ENCODE data around the gene BPIFB6. TPM values are rescaled to one million over a fixed set of nuclear protein-coding genes. Genes with fewer than 3 reads are reported as not detected.

Gene BPIFB6
- total and polyA plus RNA-seq, 10 of the 15 experiments (the other 5 are each of a cell fraction or from before 2014, with no cell fraction given) = not detected

- SMC1A ChIA-PET (ENCODE audit: uncharacterized antibody, unreplicated experiment) = no interaction called here
- Histone ChIP-seq H3K9ac (ENCODE audit: control insufficient read depth, insufficient read depth, low read length) (no peak overlapping the region), H3K79me2 (ENCODE audit: control insufficient read depth, insufficient read depth, low read length) (no peaks in the 10 kb centered on the region), H3K4me3 (no peak overlapping the region), H3K9me3 (replicated peaks; ENCODE audit: control insufficient read depth, insufficient read depth, low read length) (no peaks in the 10 kb centered on the region), H3K27me3 (replicated peaks in 1 of 2; ENCODE audit: control insufficient read depth in 2 of 2, insufficient read depth in 2 of 2, low read length in 1 of 2) (no peaks in the 10 kb centered on the region), H3K4me2 (ENCODE audit: control insufficient read depth, insufficient read depth) (no peak overlapping the region), H3K4me1 (ENCODE audit: control insufficient read depth, insufficient read depth, low read length) (no peaks in the 10 kb centered on the region), H3K27ac (ENCODE audit: control insufficient read depth, insufficient read depth) (no peak overlapping the region), H3K36me3 (ENCODE audit: control insufficient read depth in 2 of 2, insufficient read depth in 2 of 2, low read length in 1 of 2) (no peaks in the 10 kb centered on the region), H2AFZ (ENCODE audit: control insufficient read depth, low read depth, low read length) (no peak overlapping the region), H4K20me1 (ENCODE audit: control insufficient read depth, insufficient read depth) (no peaks in the 10 kb centered on the region)
- DNase-seq (ENCODE audit: low read depth, low spot score) = no peak
- CTCF ChIA-PET = interaction anchor here (0.6 to 1.8 kb wide), 5 partner anchors 12 to 349 kb away, joined by 3 read pairs; no protein-coding TSS in a partner anchor
- ATAC-seq = no peak
- POLR2A ChIA-PET = no interaction called here
- FAIRE-seq = no peak
- RAD21 ChIA-PET (ENCODE audit: unreplicated experiment) = interaction anchor here (1.4 kb wide), 1 partner anchor 54 kb away, joined by 3 read pairs; no protein-coding TSS in a partner anchor
- in situ Hi-C loops (cut with MboI) = no loop called here
- 41% methylated on average over 9 of the region's 9 CpGs for WGBS (ENCODE audit: insufficient coverage, insufficient replicate concordance, low lambda C conversion rate, missing lambda C conversion rate)
- TF ChIP-seq KLF5 (IDR thresholded peaks at IDR 0.05; ENCODE audit: partially characterized antibody) = no peak
- TF ChIP-seq MYC (IDR thresholded peaks at IDR 0.05; ENCODE audit: insufficient read depth, insufficient read length, insufficient replicate concordance, low read length, severe bottlenecking) = no peak
- TF ChIP-seq CHD4 (IDR thresholded peaks at IDR 0.05) = no peak
- intact Hi-C loops (cut with micrococcal nuclease; ENCODE audit: unreplicated experiment) = no loop called here
- BruUV-seq (replicated peaks) = no TSS peak
These were observed 31.7 kb upstream of the BPIFB6 start for GRCh38 chr20:32999603-33000250.

DNA sequence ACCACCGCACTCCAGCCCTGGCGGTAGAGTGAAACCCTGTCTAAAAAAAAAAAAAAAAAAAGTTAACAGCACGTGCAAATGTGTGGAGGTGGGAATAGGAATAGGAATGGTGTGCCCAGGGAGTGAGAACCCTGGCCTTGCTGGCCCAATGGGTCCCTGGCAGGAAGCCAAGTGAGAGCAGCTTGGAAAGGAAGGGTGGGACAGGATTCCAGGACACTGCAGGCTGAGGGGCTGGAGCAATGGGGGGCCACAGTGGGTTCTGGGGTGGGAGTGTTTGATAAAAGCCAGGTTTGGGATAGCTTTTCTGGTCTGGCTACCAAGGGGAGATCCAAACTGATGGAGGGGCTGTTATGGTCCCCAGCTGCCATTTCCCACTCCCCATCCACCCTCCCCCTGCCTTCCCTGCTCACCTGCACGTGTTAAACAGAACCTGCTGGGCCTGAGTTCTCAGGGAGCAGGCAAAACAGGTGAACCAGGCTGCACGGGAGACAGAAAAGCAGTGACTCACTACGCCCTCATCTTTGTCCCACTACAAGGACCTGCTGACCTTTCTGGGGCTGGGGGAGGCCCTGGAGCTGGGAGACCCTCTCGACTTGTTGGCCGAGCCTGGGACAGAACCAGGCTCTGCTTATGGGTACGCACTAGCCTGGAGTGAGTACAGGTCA lies 30.5 kb upstream of the BPIFB6 start:
- Histone ChIP-seq H3K79me2 (ENCODE audit: control insufficient read depth, insufficient read depth, low read length) (no peaks in the 10 kb centered on the region), H3K9me3 (replicated peaks; ENCODE audit: control insufficient read depth, insufficient read depth, low read length) (no peaks in the 10 kb centered on the region; the same call in 2 of the 3 replicates), H3K27ac (ENCODE audit: control insufficient read depth, insufficient read depth) (no peak overlapping the region), H3K4me3 (no peak overlapping the region), H3K4me1 (ENCODE audit: control insufficient read depth, insufficient read depth, low read length) (no peaks in the 10 kb centered on the region), H2AFZ (ENCODE audit: control insufficient read depth, low read depth, low read length) (no peak overlapping the region), H4K20me1 (ENCODE audit: control insufficient read depth, insufficient read depth) (no peaks in the 10 kb centered on the region), H3K36me3 (ENCODE audit: control insufficient read depth in 2 of 2, insufficient read depth in 2 of 2, low read length in 1 of 2) (no peaks in the 10 kb centered on the region), H3K27me3 (replicated peaks in 1 of 2; ENCODE audit: control insufficient read depth in 2 of 2, insufficient read depth in 2 of 2, low read length in 1 of 2) (no peaks in the 10 kb centered on the region), H3K4me2 (ENCODE audit: control insufficient read depth, insufficient read depth) (no peak overlapping the region), H3K9ac (ENCODE audit: control insufficient read depth, insufficient read depth, low read length) (no peak overlapping the region)
- no peak for DNase-seq (ENCODE audit: low read depth, low spot score)
- no peak for FAIRE-seq
- ChIA-PET RAD21 (ENCODE audit: unreplicated experiment) (no interaction called here), POLR2A (no interaction called here), CTCF (no interaction called here), SMC1A (ENCODE audit: uncharacterized antibody, unreplicated experiment) (no interaction called here)
- WGBS (ENCODE audit: insufficient coverage, insufficient replicate concordance, low lambda C conversion rate, missing lambda C conversion rate) = 27% methylated on average over 9 of the region's 9 CpGs
- intact Hi-C loops (cut with micrococcal nuclease; ENCODE audit: unreplicated experiment) = no loop called here
- ATAC-seq = no peak
- in situ Hi-C loops (cut with MboI) = no loop called here
- BruUV-seq (replicated peaks) = no TSS peak
- TF ChIP-seq SPI1 (IDR thresholded peaks at IDR 0.05; ENCODE audit: borderline replicate concordance, insufficient read depth, low read depth, low read length) (no peak), DPF2 (IDR thresholded peaks at IDR 0.05) (no peak), KDM1A (IDR thresholded peaks at IDR 0.05; ENCODE audit: borderline replicate concordance) (no peak), BHLHE40 (IDR thresholded peaks at IDR 0.05; ENCODE audit: borderline replicate concordance in 1 of 2, low read depth in 2 of 2, low read length in 1 of 2) (no peak), FOXM1 (IDR thresholded peaks at IDR 0.05; ENCODE audit: low read depth, low read length) (no peak), STAT3 (IDR thresholded peaks at IDR 0.05; ENCODE audit: low read depth, low read length) (no peak), ZNF687 (IDR thresholded peaks at IDR 0.05) (no peak), CHD1 (IDR thresholded peaks at IDR 0.05; ENCODE audit: low read depth, low read length) (no peak), CHD4 (IDR thresholded peaks at IDR 0.05) (no peak), FOXK2 (IDR thresholded peaks at IDR 0.05) (no peak)

All from GM12878 (cell line).